EL (cell line): Measurements from ENCODE around the gene ECEL1.

ENCODE experiments used
- DNase-seq: peaks from one replicate; pipeline ENCODE4 v3.0.0-alpha.2; 2016

ECEL1 gene

GRCh38 chr2:232496501-232497270, 9.1 kb upstream of the ECEL1 start:
- DNase-seq: no peak

- DNase-seq: no peak
Observed at GRCh38 chr2:232495292-232495691, 7.7 kb upstream of the ECEL1 start.

- no peak for DNase-seq
Observed at GRCh38 chr2:232494542-232494941, 6.9 kb upstream of the ECEL1 start.

GRCh38 chr2:232493701-232494474, 6.3 kb upstream of the ECEL1 start:
- DNase-seq: no peak

- DNase-seq: no peak
Observed at GRCh38 chr2:232492963-232493700, 5.5 kb upstream of the ECEL1 start.

GRCh38 chr2:232492236-232492848, 4.7 kb upstream of the ECEL1 start:
- DNase-seq: no peak

GRCh38 chr2:232491139-232491780, 3.6 kb upstream of the ECEL1 start:
- no peak for DNase-seq

- no peak for DNase-seq
Observed at GRCh38 chr2:232490221-232491138, 2.8 kb upstream of the ECEL1 start.

GRCh38 chr2:232489516-232490220, 2.0 kb upstream of the ECEL1 start:
- DNase-seq: no peak

- no peak for DNase-seq
Observed at GRCh38 chr2:232488721-232489300, 1.2 kb upstream of the ECEL1 start.

GRCh38 chr2:232488097-232488711, 570 bp upstream of the ECEL1 start:
- DNase-seq: no peak

GRCh38 chr2:232486558-232487384, 863 bp downstream of the ECEL1 start:
- DNase-seq: no peak

- DNase-seq: no peak
Observed at GRCh38 chr2:232485757-232486557, 1.7 kb downstream of the ECEL1 start.

GRCh38 chr2:232485348-232485756, 2.3 kb downstream of the ECEL1 start:
- DNase-seq: no peak

GRCh38 chr2:232484628-232485347, 2.8 kb downstream of the ECEL1 start:
- no peak for DNase-seq

- DNase-seq: no peak
Observed at GRCh38 chr2:232483923-232484627, 3.6 kb downstream of the ECEL1 start.
